Activated T-cell treated with anti-CD3 and anti-CD28 coated beads, Interleukin-2, amount 50 U/mL, for 24 hours (primary cell): ENCODE results near the gene ANKRD11.
A peak's percentile ranks its signal among the peaks of the same experiment; 100 is the strongest.

Experiments
- DNase-seq: peaks from one replicate; pipeline ENCODE4 v3.0.0-alpha.2; 2020
- H3K27ac Mint-ChIP-seq: 2 replicates; pipeline ENCODE4 v1.8.0; 2020; ENCODE audit warnings: mild to moderate bottlenecking, mixed read lengths
- H3K27me3 Mint-ChIP-seq: 2 replicates; pipeline ENCODE4 v1.8.0; 2020; ENCODE audit warnings: mixed read lengths
- H3K36me3 Mint-ChIP-seq: 2 replicates; pipeline ENCODE4 v1.8.0; 2020; ENCODE audit warnings: low read depth, mixed read lengths
- H3K4me1 Mint-ChIP-seq: 2 replicates; pipeline ENCODE4 v1.8.0; 2020; ENCODE audit warnings: low read depth, mixed read lengths
- H3K4me3 Mint-ChIP-seq: 2 replicates; pipeline ENCODE4 v1.8.0; 2020; ENCODE audit warnings: mild to moderate bottlenecking, moderate library complexity, mixed read lengths
- H3K9me3 Mint-ChIP-seq: 2 replicates; pipeline ENCODE4 v1.8.0; 2020; ENCODE audit warnings: mixed read lengths

ANKRD11 gene

DNA sequence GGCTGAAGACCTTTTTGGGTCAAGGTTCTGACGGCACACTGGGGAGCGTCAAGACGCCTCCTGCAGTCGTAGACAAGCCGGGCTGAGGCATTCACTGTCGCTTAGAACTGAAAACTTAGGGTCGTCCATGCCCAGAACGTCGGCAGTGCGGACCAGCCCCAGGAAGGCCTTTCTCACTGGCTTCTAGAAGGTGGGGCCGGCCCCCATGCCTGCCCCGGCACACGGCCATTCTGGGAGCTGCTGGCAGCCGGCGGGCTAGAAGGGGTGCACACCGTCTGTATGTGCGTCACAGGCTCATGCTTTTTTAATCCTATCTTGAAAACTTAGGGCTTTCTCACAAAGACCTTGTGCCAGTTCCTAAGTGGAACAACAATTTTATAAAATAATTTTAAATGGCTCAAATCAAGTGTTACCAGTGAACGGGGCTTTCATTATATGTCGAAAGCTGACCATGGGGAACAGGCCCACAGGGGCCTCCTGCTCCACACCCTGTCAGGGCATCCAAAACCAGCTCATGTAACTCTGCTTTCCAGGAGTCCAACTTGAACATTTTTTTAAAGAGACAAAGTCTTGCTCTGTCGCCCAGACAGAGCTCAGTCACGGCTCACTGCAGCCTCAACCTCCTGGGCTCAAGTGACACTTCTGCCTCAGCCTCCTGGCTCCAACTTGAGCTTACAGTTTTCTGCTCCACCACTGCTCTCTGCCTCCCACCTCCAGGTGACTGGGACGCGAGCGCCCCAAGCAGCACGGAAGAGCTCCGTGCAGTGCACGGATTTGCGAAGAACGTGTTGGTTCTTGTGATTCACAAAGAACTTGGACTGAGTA, 111.2 kb downstream of the ANKRD11 start:
- Mint-ChIP-seq H3K27ac (peak overlapping the region; percentile 42), H3K9me3 (no peaks in the 10 kb centered on the region), H3K36me3 (peaks cover 54% of the 10 kb centered on the region), H3K27me3 (no peaks in the 10 kb centered on the region), H3K4me1 (peaks cover 90% of the 10 kb centered on the region), H3K4me3 (no peak overlapping the region)
- DNase-seq: no peak

DNA sequence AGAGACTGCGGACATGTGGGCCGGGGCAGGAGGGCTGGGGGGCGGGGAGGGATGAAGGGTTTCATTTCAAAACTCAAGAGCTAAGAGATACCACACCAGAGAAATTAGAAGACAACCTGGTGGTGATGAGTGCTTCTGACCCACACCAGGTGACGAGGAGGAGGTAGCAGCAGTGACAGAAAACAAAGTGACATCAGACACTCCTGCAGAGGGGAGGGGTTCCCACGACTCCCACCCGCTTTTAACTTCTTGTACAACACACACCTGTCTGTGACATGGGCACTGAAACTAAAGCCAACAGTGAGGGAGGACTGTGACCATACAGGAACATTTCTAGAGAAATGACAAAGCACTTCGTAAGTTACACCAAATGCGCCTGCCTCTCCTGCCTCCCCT, 112.9 kb downstream of the ANKRD11 start:
- H3K36me3 Mint-ChIP-seq: peaks cover 56% of the 10 kb centered on the region
- H3K4me1 Mint-ChIP-seq: peaks cover 87% of the 10 kb centered on the region
- no peak overlapping the region for H3K4me3 Mint-ChIP-seq
- H3K27me3 Mint-ChIP-seq: no peaks in the 10 kb centered on the region
- H3K9me3 Mint-ChIP-seq: no peaks in the 10 kb centered on the region
- DNase-seq: no peak
- peak overlapping the region; percentile 88 for H3K27ac Mint-ChIP-seq

DNA sequence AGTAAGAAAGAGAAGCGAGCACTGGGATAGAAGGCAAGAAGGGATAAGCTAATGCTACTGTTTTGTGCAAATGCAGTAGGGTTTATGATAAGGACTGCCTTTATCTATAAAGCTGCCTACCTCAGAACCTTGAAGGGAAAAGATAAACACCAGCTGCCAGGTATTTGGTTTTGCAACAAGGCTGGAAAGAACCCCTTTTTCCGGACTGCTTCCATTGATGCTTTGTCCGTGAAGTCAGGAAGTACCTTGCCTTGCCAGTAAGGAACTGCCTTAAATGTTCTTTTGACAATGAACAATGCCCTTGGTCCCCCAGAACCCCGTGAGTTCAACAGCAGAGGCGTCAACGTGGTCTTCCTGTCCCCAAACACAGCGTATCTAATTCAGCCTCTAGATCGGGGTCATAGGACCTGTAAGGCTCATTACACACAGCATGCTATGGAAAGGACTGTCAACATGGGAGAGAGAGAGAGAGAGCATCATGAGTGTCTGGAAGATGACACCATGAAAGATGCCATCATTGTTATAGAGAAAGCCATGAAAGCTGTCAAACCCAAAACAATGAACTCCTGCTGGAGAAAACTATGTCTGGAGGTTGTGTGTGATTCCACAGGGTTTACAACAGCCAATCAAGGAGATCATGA, 113.4 kb downstream of the ANKRD11 start:
- no peaks in the 10 kb centered on the region for H3K27me3 Mint-ChIP-seq
- DNase-seq: no peak
- H3K27ac Mint-ChIP-seq: peak overlapping the region; percentile 88
- H3K9me3 Mint-ChIP-seq: no peaks in the 10 kb centered on the region
- H3K4me3 Mint-ChIP-seq: no peak overlapping the region
- peaks cover 60% of the 10 kb centered on the region for H3K36me3 Mint-ChIP-seq
- H3K4me1 Mint-ChIP-seq: peaks cover 89% of the 10 kb centered on the region

DNA sequence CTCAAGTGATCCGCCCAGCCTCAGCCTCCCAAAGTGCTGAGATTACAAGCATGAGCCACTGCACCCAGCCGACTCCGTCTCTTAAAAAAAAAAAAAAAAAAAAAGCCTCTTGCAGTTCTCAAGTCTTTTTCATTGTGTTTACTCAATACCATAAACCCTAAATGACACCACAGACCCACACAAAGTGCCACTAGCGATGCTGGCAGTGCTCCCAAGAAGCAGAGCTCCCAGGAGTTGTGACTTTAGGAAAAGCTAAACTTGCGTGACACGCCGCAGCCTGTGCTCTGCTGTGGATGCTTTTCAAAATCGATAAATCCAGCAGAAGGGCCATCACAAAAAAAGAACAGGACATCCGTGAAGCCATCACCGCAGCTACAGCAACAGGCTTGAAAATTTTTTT, 114.7 kb downstream of the ANKRD11 start:
- H3K27ac Mint-ChIP-seq: peak overlapping the region; percentile 88
- peaks cover 91% of the 10 kb centered on the region for H3K4me1 Mint-ChIP-seq

DNA sequence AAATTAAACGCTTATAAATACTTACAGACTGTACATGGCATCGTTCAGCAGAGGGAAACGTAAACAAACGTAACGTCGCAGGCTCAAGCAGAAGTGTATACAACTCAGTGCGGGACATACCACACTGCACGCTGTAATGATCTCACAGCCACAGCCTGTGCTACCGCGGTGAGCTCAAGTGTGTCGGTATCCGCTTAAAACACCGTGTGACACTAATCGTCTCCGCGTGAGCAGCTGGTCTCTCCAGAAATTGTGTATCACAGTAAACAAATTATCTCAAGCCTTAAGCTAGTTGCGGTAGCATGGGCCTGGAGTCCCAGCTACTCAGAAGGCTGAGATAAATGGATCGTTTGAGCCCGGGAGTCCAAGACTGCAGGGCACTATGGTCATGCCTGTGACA, 115.3 kb downstream of the ANKRD11 start:
- peaks cover 73% of the 10 kb centered on the region for H3K36me3 Mint-ChIP-seq
- H3K4me3 Mint-ChIP-seq: no peak overlapping the region
- DNase-seq: no peak
- no peaks in the 10 kb centered on the region for H3K27me3 Mint-ChIP-seq
- H3K9me3 Mint-ChIP-seq: no peaks in the 10 kb centered on the region
- H3K4me1 Mint-ChIP-seq: peaks cover 91% of the 10 kb centered on the region
- H3K27ac Mint-ChIP-seq: peak overlapping the region; percentile 73

More for the DNA sequence above, 114.7 kb downstream of the ANKRD11 start:
- DNase-seq: no peak
- Mint-ChIP-seq H3K4me3 (no peak overlapping the region), H3K27me3 (no peaks in the 10 kb centered on the region), H3K9me3 (no peaks in the 10 kb centered on the region), H3K36me3 (peaks cover 70% of the 10 kb centered on the region)

DNA sequence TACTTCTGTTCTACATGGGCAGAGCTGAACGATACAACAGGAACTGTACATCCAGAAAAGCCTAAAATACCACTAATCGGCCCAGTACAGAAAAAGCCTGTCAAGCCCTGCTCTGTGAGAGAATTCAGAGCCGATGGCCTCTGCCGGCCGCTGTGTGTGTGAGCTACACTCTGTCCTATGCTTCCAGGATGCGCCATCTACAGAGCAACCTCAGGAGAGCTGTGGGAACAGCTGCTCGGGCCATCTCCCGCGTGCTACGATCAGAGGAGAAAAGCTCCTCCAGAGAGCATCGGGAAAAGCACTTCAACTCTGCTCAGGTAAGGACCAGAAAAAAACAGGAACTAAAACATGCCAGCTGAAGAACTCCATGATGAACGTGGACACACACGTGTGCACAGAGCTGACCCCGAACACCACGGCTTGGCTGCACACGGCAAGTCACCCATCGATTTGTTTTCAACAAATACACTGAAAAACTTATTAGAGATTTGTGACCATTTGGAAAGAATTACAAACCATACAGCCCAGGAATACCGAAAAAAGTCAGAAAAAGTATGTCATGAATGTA, 115.9 kb downstream of the ANKRD11 start:
- Mint-ChIP-seq H3K4me3 (no peak overlapping the region), H3K9me3 (no peaks in the 10 kb centered on the region), H3K36me3 (peaks cover 73% of the 10 kb centered on the region), H3K4me1 (peaks cover 91% of the 10 kb centered on the region), H3K27ac (peak overlapping the region; percentile 73), H3K27me3 (no peaks in the 10 kb centered on the region)
- no peak for DNase-seq

DNA sequence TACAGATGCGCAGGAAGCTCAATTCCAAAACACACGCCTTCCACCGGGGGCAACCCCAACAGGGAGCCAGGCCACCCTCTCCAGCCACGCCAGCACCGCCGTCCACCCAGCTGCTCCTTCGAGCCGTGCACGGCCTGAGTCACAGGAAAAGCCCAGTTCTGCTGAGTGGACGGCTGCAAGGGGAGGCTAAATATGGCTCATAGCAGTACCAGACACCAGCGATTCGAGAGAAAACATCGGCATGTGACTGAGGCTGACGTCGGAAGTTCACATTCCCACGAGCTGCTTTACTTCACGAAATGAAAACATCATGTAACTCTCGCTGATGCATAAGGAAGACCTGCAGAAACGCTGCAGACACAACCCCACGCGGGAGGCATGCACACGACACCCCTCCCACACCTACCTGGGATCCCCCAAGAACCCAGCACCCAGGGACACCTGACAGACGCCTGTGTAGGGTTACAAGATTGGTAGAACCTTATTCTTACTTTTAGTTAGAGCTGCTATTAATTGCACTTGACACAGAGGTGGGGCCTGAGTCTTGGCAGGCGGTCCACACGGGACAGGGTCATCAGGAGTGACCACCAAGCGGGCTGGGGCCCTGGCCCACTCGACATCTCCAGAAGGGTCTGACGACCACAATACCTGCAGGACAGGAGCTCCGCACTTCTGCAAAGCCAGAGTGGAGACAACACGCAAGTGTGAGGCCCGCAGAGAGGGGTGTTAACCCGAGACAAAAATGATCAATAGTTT, 116.8 kb downstream of the ANKRD11 start:
- peaks cover 74% of the 10 kb centered on the region for H3K36me3 Mint-ChIP-seq
- H3K9me3 Mint-ChIP-seq: no peaks in the 10 kb centered on the region
- H3K4me3 Mint-ChIP-seq: no peak overlapping the region
- no peaks in the 10 kb centered on the region for H3K27me3 Mint-ChIP-seq
- H3K27ac Mint-ChIP-seq: peak overlapping the region; percentile 66
- no peak for DNase-seq
- peaks cover 93% of the 10 kb centered on the region for H3K4me1 Mint-ChIP-seq

DNA sequence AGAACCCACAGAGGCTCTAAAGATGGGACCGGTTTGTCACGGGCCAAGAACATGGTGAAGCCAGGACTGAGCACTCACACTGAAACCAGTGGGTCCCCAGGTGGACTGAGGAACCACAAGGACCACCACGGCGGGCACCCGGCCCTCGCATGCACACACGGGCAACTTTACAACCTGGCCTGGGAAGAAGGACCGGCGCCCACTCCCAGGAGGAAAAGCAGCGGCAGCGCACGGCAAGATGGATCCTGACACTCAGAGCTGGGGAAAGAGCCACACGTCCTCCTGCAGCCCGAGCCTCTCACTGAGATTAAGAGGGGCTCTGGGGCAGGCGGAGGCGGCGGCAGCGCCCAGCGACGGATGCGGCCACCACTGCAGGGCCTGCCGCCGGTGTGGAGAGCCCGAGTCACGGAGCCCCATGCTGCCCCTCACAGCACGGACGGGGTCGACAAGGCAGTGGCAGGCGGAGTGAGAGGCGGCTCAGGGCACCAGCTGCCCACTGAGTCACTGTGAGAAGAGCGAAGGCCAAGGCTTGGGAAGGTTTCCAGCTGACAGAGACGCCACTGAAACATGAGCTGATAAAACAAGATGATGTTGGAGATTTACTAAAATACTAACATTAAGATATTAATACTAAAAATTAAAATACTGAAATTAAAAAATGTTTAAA, 118.3 kb downstream of the ANKRD11 start:
- peaks cover 90% of the 10 kb centered on the region for H3K4me1 Mint-ChIP-seq
- no peaks in the 10 kb centered on the region for H3K27me3 Mint-ChIP-seq
- no peak for DNase-seq
- H3K36me3 Mint-ChIP-seq: peaks cover 75% of the 10 kb centered on the region
- no peaks in the 10 kb centered on the region for H3K9me3 Mint-ChIP-seq
- peak overlapping the region; percentile 60 for H3K27ac Mint-ChIP-seq
- no peak overlapping the region for H3K4me3 Mint-ChIP-seq

DNA sequence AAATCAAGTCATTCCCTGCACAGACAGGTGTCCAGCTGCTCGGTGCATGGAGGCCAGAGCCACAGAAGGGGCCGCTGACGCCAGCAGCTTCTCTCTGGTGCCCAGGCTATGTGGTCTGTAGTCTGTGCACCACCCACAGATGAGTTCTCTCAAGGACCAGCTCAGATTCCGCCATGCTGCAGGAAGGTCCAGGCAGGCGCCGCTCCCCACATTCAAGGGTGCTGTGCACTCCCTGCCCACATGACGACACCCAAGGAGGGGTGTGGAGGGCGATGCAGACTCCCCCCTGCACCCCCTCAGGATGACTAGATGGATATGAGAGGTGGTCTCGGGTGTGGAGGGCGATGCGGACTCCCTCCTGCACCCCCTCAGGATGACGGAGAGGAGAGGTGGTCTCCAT, 119.0 kb downstream of the ANKRD11 start:
- DNase-seq: no peak
- H3K27me3 Mint-ChIP-seq: no peaks in the 10 kb centered on the region
- H3K4me3 Mint-ChIP-seq: no peak overlapping the region
- H3K36me3 Mint-ChIP-seq: peaks cover 76% of the 10 kb centered on the region
- peaks cover 90% of the 10 kb centered on the region for H3K4me1 Mint-ChIP-seq
- H3K27ac Mint-ChIP-seq: peak overlapping the region; percentile 60
- H3K9me3 Mint-ChIP-seq: no peaks in the 10 kb centered on the region

DNA sequence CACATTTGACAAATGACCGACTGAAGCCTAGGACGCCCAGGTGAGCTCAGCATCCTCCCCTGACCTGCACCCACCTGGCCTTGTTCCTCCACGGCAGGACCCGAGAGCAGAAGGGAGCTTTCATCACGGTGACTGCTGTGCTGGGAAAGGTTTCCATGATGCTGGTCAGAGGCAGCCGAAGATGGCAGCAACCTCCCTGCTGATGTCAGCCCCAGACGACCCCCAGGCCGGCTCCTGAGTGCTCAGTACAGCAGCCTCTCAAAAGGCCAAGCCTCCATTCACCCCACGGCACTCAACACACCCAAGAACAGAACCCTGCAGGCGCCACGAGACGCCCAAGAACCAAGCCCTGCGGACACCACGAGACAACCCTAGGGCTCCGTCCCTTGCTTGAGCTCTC, 119.8 kb downstream of the ANKRD11 start:
- Mint-ChIP-seq H3K4me1 (peaks cover 92% of the 10 kb centered on the region), H3K27me3 (no peaks in the 10 kb centered on the region), H3K36me3 (peaks cover 76% of the 10 kb centered on the region), H3K27ac (peak overlapping the region; percentile 60), H3K9me3 (no peaks in the 10 kb centered on the region), H3K4me3 (no peak overlapping the region)
- no peak for DNase-seq

DNA sequence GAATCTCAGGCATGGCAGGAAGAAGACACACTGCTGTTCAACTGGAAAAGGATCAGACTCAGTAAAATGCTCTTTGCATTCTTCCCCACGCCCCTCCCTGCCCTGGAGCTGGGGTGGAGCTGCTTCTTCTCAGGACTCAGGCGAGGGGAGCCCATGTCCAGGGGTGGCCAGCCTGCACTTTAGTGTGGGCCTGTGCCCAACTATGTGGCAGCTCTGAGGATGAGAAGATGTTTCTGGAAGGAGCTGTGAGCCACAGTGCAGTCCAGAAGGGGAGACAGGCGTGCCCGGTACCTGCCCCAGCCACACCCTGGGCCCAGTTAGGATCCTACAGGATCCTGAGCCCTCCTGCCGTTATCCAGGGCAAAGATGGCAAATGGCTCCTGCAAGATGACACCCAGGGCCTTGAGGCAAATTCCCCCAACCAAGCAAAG, 120.3 kb downstream of the ANKRD11 start:
- Mint-ChIP-seq H3K36me3 (peaks cover 81% of the 10 kb centered on the region), H3K27ac (peak overlapping the region; percentile 60), H3K4me1 (peaks cover 93% of the 10 kb centered on the region), H3K27me3 (no peaks in the 10 kb centered on the region), H3K9me3 (no peaks in the 10 kb centered on the region), H3K4me3 (no peak overlapping the region)
- DNase-seq: no peak

DNA sequence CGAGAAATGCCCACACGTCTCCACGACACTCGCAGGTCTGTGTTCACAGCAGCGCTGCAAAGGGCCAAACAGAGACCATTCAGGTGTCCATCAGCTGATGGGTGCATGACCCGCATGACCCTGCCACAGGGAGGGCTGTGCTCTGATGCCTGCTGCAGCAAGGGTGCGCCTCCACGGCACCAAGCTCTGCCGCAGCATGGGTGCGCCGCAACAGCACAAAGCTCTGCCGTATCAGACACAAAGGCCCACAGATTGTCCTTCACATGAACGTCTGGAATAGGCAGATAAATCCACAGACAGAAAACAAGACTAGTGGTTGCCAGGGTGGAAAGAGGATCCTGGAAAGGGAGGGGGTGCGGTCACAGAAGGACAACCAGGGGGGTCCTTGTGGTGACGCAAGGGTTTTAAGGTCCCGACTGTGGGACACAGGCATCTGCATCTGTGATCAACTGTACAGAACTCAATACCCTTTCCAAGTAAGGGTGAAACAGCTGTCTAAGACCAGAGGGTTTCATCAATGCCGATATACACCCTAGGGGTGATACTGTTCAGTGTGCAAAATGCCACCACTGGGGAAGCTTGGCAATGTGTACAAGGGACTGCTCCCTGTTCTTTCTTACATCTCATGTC, 121.0 kb downstream of the ANKRD11 start:
- Mint-ChIP-seq H3K4me1 (peaks cover 93% of the 10 kb centered on the region), H3K4me3 (no peak overlapping the region), H3K27me3 (no peaks in the 10 kb centered on the region)

DNA sequence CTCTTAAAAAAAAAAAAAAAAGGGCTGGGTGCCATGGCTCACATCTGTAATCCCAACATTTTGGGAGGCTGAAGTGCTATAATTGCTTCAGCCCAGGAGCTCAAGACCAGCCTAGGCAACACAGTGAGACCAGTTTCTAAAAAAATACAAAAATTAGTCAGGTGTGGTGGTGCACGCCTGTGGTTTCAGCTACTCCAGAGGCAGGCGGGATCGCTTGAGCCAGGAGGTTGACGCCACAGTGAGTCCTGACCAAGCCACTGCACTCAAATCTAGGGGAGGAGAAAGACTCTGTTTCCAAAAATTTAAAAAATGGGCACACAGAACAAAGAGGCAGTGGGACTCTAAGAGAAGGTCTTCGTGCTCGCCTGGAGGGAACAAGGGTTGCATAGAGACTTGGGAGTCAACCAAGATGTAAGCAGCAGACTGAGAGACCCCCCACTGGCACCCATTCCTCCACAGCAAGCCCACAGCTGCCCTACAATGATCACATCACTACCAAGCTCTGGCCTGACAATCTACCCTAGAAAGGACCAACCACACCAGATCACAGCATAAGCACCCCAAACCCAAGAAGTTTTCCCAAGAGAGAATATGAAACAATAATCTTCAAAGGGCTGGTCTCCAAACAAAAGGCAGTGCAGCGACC, 121.6 kb downstream of the ANKRD11 start:
- H3K27me3 Mint-ChIP-seq: no peaks in the 10 kb centered on the region
- no peaks in the 10 kb centered on the region for H3K9me3 Mint-ChIP-seq
- peaks cover 95% of the 10 kb centered on the region for H3K4me1 Mint-ChIP-seq
- DNase-seq: no peak
- peak overlapping the region; percentile 60 for H3K27ac Mint-ChIP-seq
- H3K36me3 Mint-ChIP-seq: peaks cover 78% of the 10 kb centered on the region
- no peak overlapping the region for H3K4me3 Mint-ChIP-seq

More for the DNA sequence above, 121.0 kb downstream of the ANKRD11 start:
- H3K36me3 Mint-ChIP-seq: peaks cover 81% of the 10 kb centered on the region
- no peaks in the 10 kb centered on the region for H3K9me3 Mint-ChIP-seq
- DNase-seq: no peak
- H3K27ac Mint-ChIP-seq: peak overlapping the region; percentile 60
